Measurements from ENCODE around the gene CYB561D2. TPM values are rescaled to one million over a fixed set of nuclear protein-coding genes. Genes with fewer than 3 reads are reported as not detected.
A peak's percentile ranks its signal among the peaks of the same experiment; 100 is the strongest.

CYB561D2 gene
- total and polyA plus RNA-seq, 9 of the 15 experiments (the other 6 are each of a cell fraction or from before 2014, with no cell fraction given) = 4.2 to 16.6 (median 9.4) TPM

GRCh38 chr3:50345586-50346234 lies 5.0 kb upstream of the CYB561D2 start, which contains the start of gene ZMYND10:
ZMYND10 (minus strand) TSS chr3:50345732; CDS start chr3:50345579, 153 bp downstream.
- Histone ChIP-seq H3K4me1 (replicated peaks in 1 of 2; ENCODE audit: control insufficient read depth in 2 of 2, insufficient read depth in 2 of 2, low read length in 2 of 2) (peaks cover 18 to 54% of the 10 kb centered on the region in 2 experiments; a peak in 4 of 5 replicates), H3K27ac (ENCODE audit: extremely low read depth, low read depth, low read length) (no peak within 1 kb of the TSS), H3K9ac (ENCODE audit: insufficient read depth in 1 of 2, low read depth in 2 of 2, low read length in 2 of 2) (peak within 1 kb of the TSS in 1 of 2 experiments; percentile 79; a peak in 2 of 4 replicates), H3K4me2 (ENCODE audit: insufficient read depth, low read length) (peak within 1 kb of the TSS; percentile 11; the same call in 1 of the 2 replicates), H3K36me3 (ENCODE audit: control insufficient read depth, insufficient read depth, low read length) (peaks cover 19% of the 10 kb centered on the region; the same call in 2 of the 3 replicates), H3K4me3 (no peak within 1 kb of the TSS), H3K27me3 (ENCODE audit: control insufficient read depth in 2 of 2, insufficient read depth in 2 of 2, low read length in 2 of 2) (no peaks in the 10 kb centered on the region), H2AFZ (ENCODE audit: low read depth, low read length) (no peak within 1 kb of the TSS), H3K9me3 (replicated peaks; ENCODE audit: control insufficient read depth, insufficient read depth, low read depth, low read length) (no peaks in the 10 kb centered on the region; the same call in 1 of the 2 replicates), H4K20me1 (replicated peaks; ENCODE audit: control insufficient read depth, insufficient read depth, low read length) (no peaks in the 10 kb centered on the region), H3K9me1 (ENCODE audit: control insufficient read depth, insufficient read depth, low read length) (peaks cover 3% of the 10 kb centered on the region), H3K79me2 (ENCODE audit: control insufficient read depth, insufficient read depth, low read length) (peaks cover 18% of the 10 kb centered on the region; the same call in 2 of the 3 replicates)
- intact Hi-C loops (cut with micrococcal nuclease) (loop anchor here (5.0 kb wide), 1 partner anchor 197 kb away; no protein-coding TSS in a partner anchor), in situ Hi-C loops (cut with MboI) (no loop called here)
- FAIRE-seq (no peak), DNase-seq (ENCODE audit: extremely low read depth in 1 of 4, low spot score in 3 of 4) (peak; percentile 61 to 78 (median 69)), ATAC-seq (peak; percentile 38; the same call in 2 of the 3 replicates)
- BruUV-seq (replicated peaks) = no TSS peak
- POLR2A ChIA-PET = interaction anchor here (0.7 kb wide), 1 partner anchor 254 kb away, joined by 3 read pairs; no protein-coding TSS in a partner anchor
- CTCF ChIA-PET (ENCODE audit: low intra/inter-chr PET ratio) = interaction anchor here (0.7 to 1.3 kb wide), 2 partner anchors 197 to 230 kb away, joined by 3 to 4 read pairs; no protein-coding TSS in a partner anchor
- 55% methylated on average over 14 of the region's 45 CpGs for WGBS (ENCODE audit: insufficient coverage, low coverage, missing lambda C conversion rate)
- TF ChIP-seq CREB5 (CRISPR knock-in tag; IDR thresholded peaks at IDR 0.05) (no peak), MEIS2 (IDR thresholded peaks at IDR 0.05; ENCODE audit: partially characterized antibody) (no peak), SAFB (IDR thresholded peaks at IDR 0.05; ENCODE audit: borderline replicate concordance, low read depth, low read length) (no peak), EGR1 (conservative IDR thresholded peaks at IDR 0.05) (0 out of 2 replicates have a peak, but pooled peaks have one; percentile 36), NEUROD1 (IDR thresholded peaks at IDR 0.05; ENCODE audit: borderline replicate concordance, low read depth, low read length, partially characterized antibody) (no peak), ZBTB40 (IDR thresholded peaks at IDR 0.05) (no peak), ZBTB40 (CRISPR knock-in tag; IDR thresholded peaks at IDR 0.05) (no peak), RFX1 (IDR thresholded peaks at IDR 0.05) (peak; percentile 82; the same call in 1 of the 2 replicates)
- TF ChIP-seq, protein P1, sequence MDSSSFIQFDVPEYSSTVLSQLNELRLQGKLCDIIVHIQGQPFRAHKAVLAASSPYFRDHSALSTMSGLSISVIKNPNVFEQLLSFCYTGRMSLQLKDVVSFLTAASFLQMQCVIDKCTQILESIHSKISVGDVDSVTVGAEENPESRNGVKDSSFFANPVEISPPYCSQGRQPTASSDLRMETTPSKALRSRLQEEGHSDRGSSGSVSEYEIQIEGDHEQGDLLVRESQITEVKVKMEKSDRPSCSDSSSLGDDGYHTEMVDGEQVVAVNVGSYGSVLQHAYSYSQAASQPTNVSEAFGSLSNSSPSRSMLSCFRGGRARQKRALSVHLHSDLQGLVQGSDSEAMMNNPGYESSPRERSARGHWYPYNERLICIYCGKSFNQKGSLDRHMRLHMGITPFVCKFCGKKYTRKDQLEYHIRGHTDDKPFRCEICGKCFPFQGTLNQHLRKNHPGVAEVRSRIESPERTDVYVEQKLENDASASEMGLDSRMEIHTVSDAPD (CRISPR knock-in tag; IDR thresholded peaks at IDR 0.05) = no peak
